GM12874 (cell line): ENCODE measurements around the gene FNDC8.

ENCODE experiments used
- CTCF ChIP-seq: IDR thresholded peaks from 2 replicates; pipeline ENCODE4 v1.5.1; 2011; ENCODE audit warnings: low read depth, mild to moderate bottlenecking, control low read depth, low read length, moderate library complexity; ENCODE audit not compliant: insufficient read depth

The FNDC8 gene

GRCh38 chr17:35138218-35138617 is 16.8 kb downstream of the FNDC8 start:
- TF ChIP-seq CTCF, result no peak

GRCh38 chr17:35141681-35142466 is 20.5 kb downstream of the FNDC8 start, which contains the start of gene NLE1:
Gene NLE1 (minus strand): TSS chr17:35142303. CDS start chr17:35142275, 28 bp downstream.
- TF ChIP-seq CTCF, result peak; percentile 98

GRCh38 chr17:35142467-35142796 is 21.0 kb downstream of the FNDC8 start:
- TF ChIP-seq CTCF, result no peak

- TF ChIP-seq CTCF, result no peak
Measured at GRCh38 chr17:35144840-35145239, 23.4 kb downstream of the FNDC8 start.

GRCh38 chr17:35146214-35146833 is 24.9 kb downstream of the FNDC8 start:
- no peak for TF ChIP-seq CTCF

GRCh38 chr17:35147375-35147905 is 26.0 kb downstream of the FNDC8 start, which contains the start of gene UNC45B:
Gene UNC45B (plus strand): TSS chr17:35147817. CDS start chr17:35148264, 447 bp downstream.
- TF ChIP-seq CTCF, result no peak

GRCh38 chr17:35148144-35148543 is 26.7 kb downstream of the FNDC8 start:
- TF ChIP-seq CTCF, result no peak
